HEK293T (cell line): ENCODE measurements around the gene ADGRB2.

Experiments
- CTCF ChIA-PET: fragments of 350-600 bp; formaldehyde crosslinking; extraction: SDS; loops from one replicate; lab custom pipeline; 2021; ENCODE audit warnings: antibody characterized with exemption, inconsistent platforms; lab: Yijun Ruan, JAX
- POLR2A ChIA-PET: fragments of 350-600 bp; formaldehyde crosslinking; extraction: SDS; loops from one replicate; lab custom pipeline; 2020; ENCODE audit warnings: antibody characterized with exemption, inconsistent platforms; lab: Yijun Ruan, JAX
- DNase-seq: peaks from one replicate; pipeline ENCODE4 v3.0.0; 2012; ENCODE audit warnings: mixed read lengths; ENCODE audit errors: extremely low spot score
- ARNT ChIP-seq: fragments of 450-650 bp; IDR thresholded peaks from 2 replicates; pipeline ENCODE4 v1.6.1; 2017; ENCODE audit warnings: mild to moderate bottlenecking
- BHLHE40 ChIP-seq: fragments of 450-650 bp; IDR thresholded peaks from 2 replicates; pipeline ENCODE4 v1.6.1; 2016; ENCODE audit warnings: mild to moderate bottlenecking, moderate library complexity, borderline replicate concordance
- CTBP1 ChIP-seq: fragments of 450-650 bp; IDR thresholded peaks from 2 replicates; pipeline ENCODE4 v1.6.1; 2016; ENCODE audit warnings: borderline replicate concordance
- ELF4 ChIP-seq: fragments of 450-650 bp; IDR thresholded peaks from 2 replicates; pipeline ENCODE4 v1.6.1; 2017; ENCODE audit warnings: antibody characterized with exemption
- FOXA1 ChIP-seq: fragments of 450-650 bp; IDR thresholded peaks from 2 replicates; pipeline ENCODE4 v1.6.1; 2016; ENCODE audit warnings: mild to moderate bottlenecking
- FOXK2 ChIP-seq: fragments of 450-650 bp; IDR thresholded peaks from 2 replicates; pipeline ENCODE4 v1.6.1; 2016; ENCODE audit warnings: mild to moderate bottlenecking
- FOXM1 ChIP-seq: fragments of 450-650 bp; IDR thresholded peaks from 2 replicates; pipeline ENCODE4 v1.6.1; 2017; ENCODE audit warnings: mild to moderate bottlenecking, borderline replicate concordance
- HDGF ChIP-seq: fragments of 450-650 bp; IDR thresholded peaks from 2 replicates; pipeline ENCODE4 v1.6.1; 2017; ENCODE audit warnings: antibody characterized with exemption, borderline replicate concordance
- L3MBTL2 ChIP-seq: fragments of 450-650 bp; conservative IDR thresholded peaks from 2 replicates; pipeline ENCODE4 v1.6.1; 2016; ENCODE audit warnings: mild to moderate bottlenecking
- LEF1 ChIP-seq: fragments of 450-650 bp; IDR thresholded peaks from 2 replicates; pipeline ENCODE4 v1.6.1; 2017; ENCODE audit warnings: mild to moderate bottlenecking, borderline replicate concordance
- NFRKB ChIP-seq: fragments of 450-650 bp; IDR thresholded peaks from 2 replicates; pipeline ENCODE4 v1.6.1; 2016; ENCODE audit warnings: mild to moderate bottlenecking, moderate library complexity
- SP1 ChIP-seq: fragments of 450-650 bp; IDR thresholded peaks from 2 replicates; pipeline ENCODE4 v1.6.1; 2017
- SUZ12 ChIP-seq: fragments of 450-650 bp; IDR thresholded peaks from 2 replicates; pipeline ENCODE4 v1.6.1; 2016; ENCODE audit warnings: mild to moderate bottlenecking
- TARDBP ChIP-seq: fragments of 450-650 bp; IDR thresholded peaks from 2 replicates; pipeline ENCODE4 v1.6.1; 2016
- ZNF384 ChIP-seq: fragments of 450-650 bp; IDR thresholded peaks from 2 replicates; pipeline ENCODE4 v1.6.1; 2016
- TF ChIP-seq, protein P1 (sequence below): fragments of 450-650 bp; IDR thresholded peaks from 2 replicates; pipeline ENCODE4 v1.6.1; 2016

ADGRB2 gene

DNA sequence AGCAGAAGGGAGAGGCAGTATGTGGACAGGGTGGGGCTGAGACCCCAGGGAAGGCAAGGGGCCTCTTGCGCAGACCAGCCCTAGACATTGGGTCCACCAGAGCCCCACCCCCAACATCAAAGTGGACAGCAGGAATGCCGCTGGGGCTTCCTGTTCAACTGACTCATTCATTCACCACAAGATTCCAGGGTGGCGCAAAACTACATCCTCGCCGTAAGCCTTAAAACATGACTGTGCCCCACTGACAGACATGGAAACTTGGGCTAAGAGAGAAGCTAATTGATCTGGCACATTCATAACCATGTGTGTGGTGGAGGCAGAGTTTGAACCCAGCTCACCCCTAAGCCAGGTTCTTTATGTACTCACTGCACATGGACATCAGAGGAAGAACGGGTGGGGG, 74.3 kb downstream of the ADGRB2 start:
- TF ChIP-seq CTBP1 (no peak), LEF1 (no peak)
- CTCF ChIA-PET: no interaction called here
- no peak for DNase-seq
- POLR2A ChIA-PET: no interaction called here

DNA sequence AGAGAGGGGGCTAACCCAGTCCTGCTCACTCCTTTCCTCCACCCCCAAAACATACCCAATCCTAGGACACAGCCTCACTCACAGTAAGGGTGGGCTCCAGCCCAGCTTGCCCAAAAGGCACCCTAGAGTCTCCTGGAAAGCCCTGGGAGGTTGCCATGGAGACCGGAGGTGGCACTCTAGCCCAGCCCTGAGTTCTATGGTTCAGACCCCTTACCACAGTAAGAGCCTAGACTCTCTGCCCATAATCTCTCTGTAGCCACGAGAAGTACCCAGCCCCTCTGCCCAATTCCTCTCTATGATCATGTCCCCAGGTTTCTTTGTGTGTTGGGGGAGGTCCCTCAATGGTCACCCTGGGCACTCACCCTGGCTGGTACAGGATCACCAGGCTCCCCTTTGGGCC, 74.8 kb downstream of the ADGRB2 start:
- TF ChIP-seq L3MBTL2 (no peak), SUZ12 (no peak), HDGF (no peak), SP1 (no peak), NFRKB (no peak), LEF1 (no peak), FOXK2 (no peak), BHLHE40 (no peak), ELF4 (no peak), ZNF384 (no peak), ARNT (no peak)
- TF ChIP-seq, protein P1, sequence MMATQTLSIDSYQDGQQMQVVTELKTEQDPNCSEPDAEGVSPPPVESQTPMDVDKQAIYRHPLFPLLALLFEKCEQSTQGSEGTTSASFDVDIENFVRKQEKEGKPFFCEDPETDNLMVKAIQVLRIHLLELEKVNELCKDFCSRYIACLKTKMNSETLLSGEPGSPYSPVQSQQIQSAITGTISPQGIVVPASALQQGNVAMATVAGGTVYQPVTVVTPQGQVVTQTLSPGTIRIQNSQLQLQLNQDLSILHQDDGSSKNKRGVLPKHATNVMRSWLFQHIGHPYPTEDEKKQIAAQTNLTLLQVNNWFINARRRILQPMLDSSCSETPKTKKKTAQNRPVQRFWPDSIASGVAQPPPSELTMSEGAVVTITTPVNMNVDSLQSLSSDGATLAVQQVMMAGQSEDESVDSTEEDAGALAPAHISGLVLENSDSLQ: no peak
- POLR2A ChIA-PET: no interaction called here
- CTCF ChIA-PET: no interaction called here
- no peak for DNase-seq

DNA sequence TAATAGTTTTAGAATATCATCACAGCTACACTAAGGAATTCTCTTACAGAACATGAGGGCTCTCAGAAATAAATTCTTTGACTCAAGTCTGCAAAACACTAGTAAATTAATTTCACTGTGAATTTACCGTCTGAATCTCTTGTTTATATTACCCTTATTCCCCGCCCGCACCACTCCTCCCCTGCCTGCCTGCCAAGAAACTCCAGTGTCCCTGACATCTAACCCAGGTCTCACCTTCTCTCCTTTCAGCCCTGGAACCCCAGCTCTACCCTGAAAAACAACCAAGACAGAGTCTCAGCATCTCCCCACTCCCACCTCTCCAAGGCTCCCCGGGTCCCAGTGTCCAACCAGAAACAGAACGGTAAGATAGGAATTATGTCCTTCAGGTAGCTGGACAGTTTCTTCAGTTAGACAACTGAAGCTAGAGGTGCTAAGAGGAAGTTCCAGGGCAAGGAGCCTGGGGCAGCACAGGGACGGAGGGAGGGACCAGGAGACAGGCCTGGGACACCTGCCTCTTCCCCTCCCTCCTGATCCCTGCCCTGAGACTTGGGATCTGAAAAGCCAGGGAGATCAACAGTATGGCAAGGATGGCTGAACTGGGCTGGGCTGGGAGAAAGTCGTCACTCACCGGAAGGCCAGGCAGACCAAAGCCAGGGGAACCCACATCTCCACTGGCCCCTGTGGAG, 75.8 kb downstream of the ADGRB2 start:
- ChIA-PET CTCF (no interaction called here), POLR2A (no interaction called here)
- TF ChIP-seq L3MBTL2 (no peak), NFRKB (no peak), FOXK2 (no peak), FOXM1 (no peak), BHLHE40 (no peak), HDGF (no peak), LEF1 (no peak), SP1 (no peak), ZNF384 (no peak)
- DNase-seq: no peak

DNA sequence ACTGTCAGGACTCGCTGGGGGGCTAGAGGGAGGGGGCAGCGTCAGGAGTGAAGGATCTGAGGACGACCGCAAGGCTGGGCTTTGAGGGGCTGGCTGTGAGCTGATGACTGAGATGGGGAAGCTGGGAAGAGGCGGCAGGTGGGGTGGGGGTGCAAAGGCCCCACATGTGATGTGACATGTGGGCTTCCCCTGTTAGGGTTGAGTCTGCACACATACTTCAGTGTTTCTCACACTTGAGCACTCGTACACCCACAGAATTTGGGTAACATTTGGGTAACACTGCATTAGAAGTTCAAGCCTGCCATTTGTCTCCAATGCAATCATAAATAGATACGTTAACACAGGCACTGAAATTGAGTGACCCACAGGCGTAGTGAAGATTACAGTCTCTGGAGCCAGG, 76.5 kb downstream of the ADGRB2 start:
- CTCF ChIA-PET: no interaction called here
- TF ChIP-seq ELF4 (no peak), LEF1 (no peak), NFRKB (no peak), SUZ12 (no peak), FOXM1 (no peak), TARDBP (no peak), ARNT (no peak), L3MBTL2 (no peak), BHLHE40 (no peak), FOXK2 (no peak), FOXA1 (no peak), ZNF384 (no peak), SP1 (no peak), HDGF (no peak), CTBP1 (no peak)
- TF ChIP-seq, protein P1: no peak
- POLR2A ChIA-PET: no interaction called here
- no peak for DNase-seq

DNA sequence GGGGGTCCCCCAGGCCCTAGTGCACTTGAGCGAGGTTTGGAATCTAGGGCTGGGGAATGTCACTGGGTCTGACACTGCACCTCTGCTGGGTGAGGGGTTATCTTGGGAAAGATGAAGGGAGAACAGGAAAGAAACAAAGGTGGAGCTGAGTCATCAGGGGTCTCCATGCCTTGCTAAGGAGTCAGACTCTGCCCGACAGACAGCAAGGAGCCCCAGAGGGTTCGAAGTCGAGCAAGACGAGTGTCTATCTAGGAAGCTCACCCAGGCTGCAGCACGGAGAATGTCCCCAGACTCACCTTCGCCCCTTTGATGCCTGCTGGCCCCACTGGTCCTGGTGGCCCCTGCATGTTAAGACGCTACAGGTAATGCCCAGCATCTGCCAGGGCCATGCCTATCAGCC, 78.3 kb downstream of the ADGRB2 start:
- TF ChIP-seq L3MBTL2 (no peak), CTBP1 (no peak), FOXA1 (no peak), TARDBP (no peak), SUZ12 (no peak), FOXM1 (no peak), SP1 (no peak), LEF1 (no peak), HDGF (no peak)
- DNase-seq: no peak
- CTCF ChIA-PET: interaction anchor here (1.2 kb wide), 1 partner anchor 22 kb away, joined by 3 read pairs; no protein-coding TSS in a partner anchor
- POLR2A ChIA-PET: no interaction called here

DNA sequence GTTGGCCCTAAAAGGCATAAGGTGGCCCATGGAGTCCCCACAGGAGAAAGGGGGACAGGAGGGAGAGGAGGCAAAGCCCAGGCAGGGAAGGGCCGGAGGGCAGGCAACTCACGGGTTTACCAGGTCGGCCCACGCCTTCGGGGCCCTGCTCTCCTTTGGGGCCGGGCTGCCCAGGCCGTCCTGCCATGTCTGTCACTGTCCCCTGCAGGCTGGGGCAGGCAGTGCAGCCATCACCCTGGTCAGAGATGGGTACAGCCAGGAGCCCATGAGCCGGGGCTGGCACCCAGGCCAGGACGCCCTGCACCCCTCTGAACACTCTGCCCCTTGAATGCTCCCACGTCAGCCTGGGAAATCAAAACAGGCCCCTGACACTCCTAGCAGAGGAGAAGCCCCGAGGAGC, 80.1 kb downstream of the ADGRB2 start:
- TF ChIP-seq SUZ12: no peak
- TF ChIP-seq BHLHE40: no peak
- TF ChIP-seq, protein P1: no peak; the same call in 1 of the 2 replicates
- no peak for TF ChIP-seq FOXK2
- no peak for TF ChIP-seq L3MBTL2
- TF ChIP-seq FOXM1: no peak
- no peak for TF ChIP-seq ELF4
- no peak for TF ChIP-seq ARNT
- TF ChIP-seq NFRKB: no peak
- no peak for TF ChIP-seq SP1
- TF ChIP-seq HDGF: no peak
- TF ChIP-seq TARDBP: no peak
- TF ChIP-seq LEF1: no peak
- TF ChIP-seq ZNF384: no peak
- no peak for TF ChIP-seq FOXA1
- TF ChIP-seq CTBP1: no peak
- POLR2A ChIA-PET: no interaction called here
- CTCF ChIA-PET: interaction anchor here (0.7 kb wide), 1 partner anchor 105 kb away, joined by 3 read pairs; no protein-coding TSS in a partner anchor
- DNase-seq: peak; percentile 77
